A673 (cell line): ENCODE results near the gene SDR9C7. TPM values are rescaled to one million over a fixed set of nuclear protein-coding genes. Genes with fewer than 3 reads are reported as not detected.
"Not testable (repeated sequence)": the region's sequence is repeated elsewhere in the genome, so short reads cannot be mapped to it uniquely, and the experiment has no call there.

ENCODE experiments used
- BruUV-seq: library from RNA; stranded (reverse); fragments of 400-500 nt; replicated peaks from 2 replicates; lab custom pipeline; 2021; lab: Mats Ljungman, UMichigan
- CTCF ChIA-PET: fragments of 300-600 bp; sonication (Branson Sonifier 250); formaldehyde crosslinking; loops from one replicate; lab custom pipeline; 2022; ENCODE audit warnings: antibody characterized with exemption; lab: Charles Lee
- POLR2A ChIA-PET: fragments of 300-600 bp; sonication (Branson Sonifier 250); formaldehyde crosslinking; loops from one replicate; lab custom pipeline; 2022; ENCODE audit warnings: antibody characterized with exemption; ENCODE audit not compliant: low non-redundant PET; lab: Charles Lee
- DNase-seq: peaks from one replicate; pipeline ENCODE4 v3.0.0-alpha.2; 2015; ENCODE audit warnings: low spot score
- H3K27ac ChIP-seq: fragments of 200-600 bp; sonication (generic); 2 replicates; pipeline ENCODE4 v1.5.1; 2016; ENCODE audit warnings: mixed run types, low read depth, mild to moderate bottlenecking, mixed read lengths, antibody characterized with exemption, low read length; ENCODE audit not compliant: poor library complexity, severe bottlenecking
- H3K27me3 ChIP-seq: fragments of 200-600 bp; sonication (generic); replicated peaks from 2 replicates; pipeline ENCODE4 v1.6.1; 2017; ENCODE audit warnings: mixed run types, low read depth, mild to moderate bottlenecking, mixed read lengths, antibody characterized with exemption, low read length; ENCODE audit not compliant: insufficient read depth, poor library complexity
- H3K36me3 ChIP-seq: fragments of 200-600 bp; sonication (generic); 2 replicates; pipeline ENCODE4 v1.6.1; 2016; ENCODE audit warnings: mixed run types, mild to moderate bottlenecking, mixed read lengths, antibody characterized with exemption, low read length; ENCODE audit not compliant: insufficient read depth, poor library complexity, severe bottlenecking
- H3K4me1 ChIP-seq: fragments of 200-600 bp; sonication (generic); 2 replicates; pipeline ENCODE4 v1.6.1; 2017; ENCODE audit warnings: mixed run types, mild to moderate bottlenecking, mixed read lengths, antibody characterized with exemption, low read length; ENCODE audit not compliant: insufficient read depth, poor library complexity, severe bottlenecking
- H3K4me3 ChIP-seq: fragments of 200-600 bp; sonication (generic); 2 replicates; pipeline ENCODE4 v1.5.1; 2016; ENCODE audit warnings: low read depth, mixed run types, mild to moderate bottlenecking, mixed read lengths, low read length; ENCODE audit not compliant: poor library complexity, severe bottlenecking
- H3K9me3 ChIP-seq: fragments of 200-600 bp; sonication (generic); 2 replicates; pipeline ENCODE4 v1.6.1; 2016; ENCODE audit warnings: mixed run types, low read depth, mild to moderate bottlenecking, mixed read lengths, antibody characterized with exemption, low read length; ENCODE audit not compliant: poor library complexity, severe bottlenecking
- CTCF ChIP-seq: fragments of 300-800, 200-600 bp; sonication (generic); conservative IDR thresholded peaks from 2 replicates; pipeline ENCODE4 v1.5.1; 2017; ENCODE audit warnings: low read depth, mild to moderate bottlenecking, antibody characterized with exemption, low read length, moderate library complexity, mixed read lengths
- EZH2 ChIP-seq: fragments of 200-600 bp; sonication (generic); IDR thresholded peaks from 2 replicates; pipeline ENCODE4 v1.6.1; 2017; ENCODE audit warnings: borderline replicate concordance, low read depth, mild to moderate bottlenecking, mixed read lengths, antibody characterized with exemption, low read length; ENCODE audit not compliant: poor library complexity, severe bottlenecking
- intact Hi-C: fragments of 100-400 bp; cut with micrococcal nuclease; formaldehyde crosslinking; loops from one replicate; pipeline ENCODE4 v1.10.0; 2022; ENCODE audit not compliant: unreplicated experiment
- total RNA-seq: library from RNA; stranded (reverse); gene quantifications from 2 replicates; pipeline ENCODE4 v1.2.3, GENCODE V29; 2021

Gene SDR9C7
- total RNA-seq, 1 experiment from 2014 or later = not detected

- H3K9me3 ChIP-seq, H3K4me3 ChIP-seq, BruUV-seq, H3K36me3 ChIP-seq, POLR2A ChIA-PET, DNase-seq, CTCF ChIA-PET, H3K27me3 ChIP-seq, H3K4me1 ChIP-seq, intact Hi-C loops, H3K27ac ChIP-seq: not testable (repeated sequence)
Observed at GRCh38 chr12:56963557-56963956, 29.3 kb upstream of the SDR9C7 start.

GRCh38 chr12:56962247-56962646 is 28.0 kb upstream of the SDR9C7 start:
- not testable (repeated sequence) for BruUV-seq

GRCh38 chr12:56958422-56958821 is 24.2 kb upstream of the SDR9C7 start:
- intact Hi-C loops = no loop called here
- no TSS peak for BruUV-seq
- ChIA-PET CTCF (interaction anchor here (0.6 kb wide), 1 partner anchor 114 kb away, joined by 4 read pairs; no protein-coding TSS in a partner anchor), POLR2A (no interaction called here)
- H3K27ac ChIP-seq = no peak overlapping the region
- DNase-seq = no peak
- no peaks in the 10 kb centered on the region for H3K27me3 ChIP-seq
- TF ChIP-seq EZH2 (no peak), CTCF (no peak)
- no peaks in the 10 kb centered on the region for H3K4me1 ChIP-seq
- no peak overlapping the region for H3K4me3 ChIP-seq
- H3K9me3 ChIP-seq = peaks cover 6% of the 10 kb centered on the region
- H3K36me3 ChIP-seq = no peaks in the 10 kb centered on the region

More at GRCh38 chr12:56962247-56962646, 28.0 kb upstream of the SDR9C7 start:
- H3K36me3 ChIP-seq, intact Hi-C loops, H3K9me3 ChIP-seq, POLR2A ChIA-PET, DNase-seq, H3K27me3 ChIP-seq, H3K4me1 ChIP-seq, H3K27ac ChIP-seq, CTCF ChIA-PET, H3K4me3 ChIP-seq: not testable (repeated sequence)

- TF ChIP-seq CTCF = no peak
- intact Hi-C loops = no loop called here
- no TSS peak for BruUV-seq
- Histone ChIP-seq H3K4me1 (no peaks in the 10 kb centered on the region), H3K9me3 (peaks cover 6% of the 10 kb centered on the region), H3K4me3 (no peak within 1 kb of the TSS), H3K36me3 (no peaks in the 10 kb centered on the region), H3K27me3 (no peaks in the 10 kb centered on the region), H3K27ac (no peak within 1 kb of the TSS)
- no peak for DNase-seq
- ChIA-PET POLR2A (no interaction called here), CTCF (no interaction called here)
Observed at GRCh38 chr12:56957229-56958052, 23.2 kb upstream of the SDR9C7 start, which contains the start of gene RDH16. RDH16 (minus strand) TSS chr12:56957608; CDS start chr12:56957462, 146 bp downstream.
